ENCODE data around the gene KRT3. TPM values are rescaled to one million over a fixed set of nuclear protein-coding genes. Genes with fewer than 3 reads are reported as not detected.

Gene KRT3
- total RNA-seq, 1 experiment from 2014 or later: not detected

DNA sequence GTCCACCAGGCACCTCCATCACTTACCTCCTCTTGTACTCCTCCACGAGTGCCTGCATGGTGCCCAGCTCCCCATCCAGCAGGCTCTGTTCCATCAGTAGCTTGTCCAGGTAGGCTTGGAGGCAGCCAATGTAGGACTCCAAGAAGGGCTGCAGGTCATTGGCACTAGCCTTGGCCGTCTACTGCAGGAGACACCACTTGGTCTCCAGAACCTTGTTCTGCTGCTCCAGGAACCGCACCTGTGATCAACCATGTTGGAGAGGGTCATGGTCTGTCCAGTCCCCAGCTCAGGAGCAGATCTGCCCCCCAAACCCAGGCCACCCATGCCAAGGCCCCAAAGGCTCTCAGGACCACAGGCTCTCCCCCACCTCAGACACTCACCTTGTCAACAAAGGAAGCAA lies 42.6 kb downstream of the KRT3 start:
- H3K36me3 ChIP-seq (ENCODE audit: control insufficient read depth in 1 of 2, insufficient read depth in 2 of 2, low read length in 2 of 2): no peaks in the 10 kb centered on the region
- no peaks in the 10 kb centered on the region for H3K4me1 ChIP-seq (ENCODE audit: control insufficient read depth in 1 of 2, insufficient read depth in 2 of 2, low read length in 2 of 2)
- no peaks in the 10 kb centered on the region for H4K20me1 ChIP-seq (ENCODE audit: insufficient read depth)
- no peak overlapping the region for H3K4me2 ChIP-seq (ENCODE audit: low read length)
- no peaks in the 10 kb centered on the region for H3K9me3 ChIP-seq (ENCODE audit: control insufficient read depth in 1 of 2, insufficient read depth in 1 of 2, low read depth in 1 of 2, low read length in 2 of 2)
- no peak overlapping the region for H2AFZ ChIP-seq (ENCODE audit: low read depth, low read length, poor library complexity, severe bottlenecking)
- H3K9ac ChIP-seq (ENCODE audit: low read length): no peak overlapping the region
- ATAC-seq: no peak
- H3K79me2 ChIP-seq (ENCODE audit: insufficient read depth, low read length): no peaks in the 10 kb centered on the region
- TF ChIP-seq EGR1 (IDR thresholded peaks at IDR 0.05; ENCODE audit: low read depth) (no peak), SP1 (IDR thresholded peaks at IDR 0.05; ENCODE audit: low read depth) (no peak), FOSL1 (IDR thresholded peaks at IDR 0.05; ENCODE audit: low read depth) (no peak), TCF7L2 (IDR thresholded peaks at IDR 0.05; ENCODE audit: borderline replicate concordance, extremely low read depth, insufficient read depth, insufficient read length) (no peak), ELF1 (IDR thresholded peaks at IDR 0.05; ENCODE audit: borderline replicate concordance, low read depth) (no peak), YY1 (IDR thresholded peaks at IDR 0.05; ENCODE audit: extremely low read depth, insufficient replicate concordance, low read depth, low read length) (no peak), ZNF274 (IDR thresholded peaks at IDR 0.05; ENCODE audit: low read depth, low read length) (no peak), CBX3 (IDR thresholded peaks at IDR 0.05; ENCODE audit: low read depth) (no peak), ZFX (IDR thresholded peaks at IDR 0.05) (no peak), CEBPB (IDR thresholded peaks at IDR 0.05; ENCODE audit: low read depth) (no peak), SIN3A (IDR thresholded peaks at IDR 0.05; ENCODE audit: low read depth) (no peak), POLR2A (IDR thresholded peaks at IDR 0.05; ENCODE audit: borderline replicate concordance, extremely low read depth, insufficient read depth, insufficient read length) (no peak), RAD21 (IDR thresholded peaks at IDR 0.05; ENCODE audit: low read depth) (no peak), SRF (IDR thresholded peaks at IDR 0.05; ENCODE audit: low read depth) (no peak)
- TF ChIP-seq, protein P1, sequence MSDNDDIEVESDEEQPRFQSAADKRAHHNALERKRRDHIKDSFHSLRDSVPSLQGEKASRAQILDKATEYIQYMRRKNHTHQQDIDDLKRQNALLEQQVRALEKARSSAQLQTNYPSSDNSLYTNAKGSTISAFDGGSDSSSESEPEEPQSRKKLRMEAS (IDR thresholded peaks at IDR 0.05): no peak
- TF ChIP-seq, protein P2, sequence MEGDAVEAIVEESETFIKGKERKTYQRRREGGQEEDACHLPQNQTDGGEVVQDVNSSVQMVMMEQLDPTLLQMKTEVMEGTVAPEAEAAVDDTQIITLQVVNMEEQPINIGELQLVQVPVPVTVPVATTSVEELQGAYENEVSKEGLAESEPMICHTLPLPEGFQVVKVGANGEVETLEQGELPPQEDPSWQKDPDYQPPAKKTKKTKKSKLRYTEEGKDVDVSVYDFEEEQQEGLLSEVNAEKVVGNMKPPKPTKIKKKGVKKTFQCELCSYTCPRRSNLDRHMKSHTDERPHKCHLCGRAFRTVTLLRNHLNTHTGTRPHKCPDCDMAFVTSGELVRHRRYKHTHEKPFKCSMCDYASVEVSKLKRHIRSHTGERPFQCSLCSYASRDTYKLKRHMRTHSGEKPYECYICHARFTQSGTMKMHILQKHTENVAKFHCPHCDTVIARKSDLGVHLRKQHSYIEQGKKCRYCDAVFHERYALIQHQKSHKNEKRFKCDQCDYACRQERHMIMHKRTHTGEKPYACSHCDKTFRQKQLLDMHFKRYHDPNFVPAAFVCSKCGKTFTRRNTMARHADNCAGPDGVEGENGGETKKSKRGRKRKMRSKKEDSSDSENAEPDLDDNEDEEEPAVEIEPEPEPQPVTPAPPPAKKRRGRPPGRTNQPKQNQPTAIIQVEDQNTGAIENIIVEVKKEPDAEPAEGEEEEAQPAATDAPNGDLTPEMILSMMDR (IDR thresholded peaks at IDR 0.05 in 2 of 3, conservative IDR thresholded peaks at IDR 0.05 in 1 of 3; ENCODE audit: borderline replicate concordance in 1 of 3, insufficient read depth in 1 of 3, low read depth in 2 of 3, low read length in 2 of 3): no peak
- TF ChIP-seq, protein P3, sequence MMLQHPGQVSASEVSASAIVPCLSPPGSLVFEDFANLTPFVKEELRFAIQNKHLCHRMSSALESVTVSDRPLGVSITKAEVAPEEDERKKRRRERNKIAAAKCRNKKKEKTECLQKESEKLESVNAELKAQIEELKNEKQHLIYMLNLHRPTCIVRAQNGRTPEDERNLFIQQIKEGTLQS (IDR thresholded peaks at IDR 0.05): no peak
- TF ChIP-seq, protein P4, sequence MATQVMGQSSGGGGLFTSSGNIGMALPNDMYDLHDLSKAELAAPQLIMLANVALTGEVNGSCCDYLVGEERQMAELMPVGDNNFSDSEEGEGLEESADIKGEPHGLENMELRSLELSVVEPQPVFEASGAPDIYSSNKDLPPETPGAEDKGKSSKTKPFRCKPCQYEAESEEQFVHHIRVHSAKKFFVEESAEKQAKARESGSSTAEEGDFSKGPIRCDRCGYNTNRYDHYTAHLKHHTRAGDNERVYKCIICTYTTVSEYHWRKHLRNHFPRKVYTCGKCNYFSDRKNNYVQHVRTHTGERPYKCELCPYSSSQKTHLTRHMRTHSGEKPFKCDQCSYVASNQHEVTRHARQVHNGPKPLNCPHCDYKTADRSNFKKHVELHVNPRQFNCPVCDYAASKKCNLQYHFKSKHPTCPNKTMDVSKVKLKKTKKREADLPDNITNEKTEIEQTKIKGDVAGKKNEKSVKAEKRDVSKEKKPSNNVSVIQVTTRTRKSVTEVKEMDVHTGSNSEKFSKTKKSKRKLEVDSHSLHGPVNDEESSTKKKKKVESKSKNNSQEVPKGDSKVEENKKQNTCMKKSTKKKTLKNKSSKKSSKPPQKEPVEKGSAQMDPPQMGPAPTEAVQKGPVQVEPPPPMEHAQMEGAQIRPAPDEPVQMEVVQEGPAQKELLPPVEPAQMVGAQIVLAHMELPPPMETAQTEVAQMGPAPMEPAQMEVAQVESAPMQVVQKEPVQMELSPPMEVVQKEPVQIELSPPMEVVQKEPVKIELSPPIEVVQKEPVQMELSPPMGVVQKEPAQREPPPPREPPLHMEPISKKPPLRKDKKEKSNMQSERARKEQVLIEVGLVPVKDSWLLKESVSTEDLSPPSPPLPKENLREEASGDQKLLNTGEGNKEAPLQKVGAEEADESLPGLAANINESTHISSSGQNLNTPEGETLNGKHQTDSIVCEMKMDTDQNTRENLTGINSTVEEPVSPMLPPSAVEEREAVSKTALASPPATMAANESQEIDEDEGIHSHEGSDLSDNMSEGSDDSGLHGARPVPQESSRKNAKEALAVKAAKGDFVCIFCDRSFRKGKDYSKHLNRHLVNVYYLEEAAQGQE (IDR thresholded peaks at IDR 0.05; ENCODE audit: low read depth): no peak
- TF ChIP-seq, protein P5, sequence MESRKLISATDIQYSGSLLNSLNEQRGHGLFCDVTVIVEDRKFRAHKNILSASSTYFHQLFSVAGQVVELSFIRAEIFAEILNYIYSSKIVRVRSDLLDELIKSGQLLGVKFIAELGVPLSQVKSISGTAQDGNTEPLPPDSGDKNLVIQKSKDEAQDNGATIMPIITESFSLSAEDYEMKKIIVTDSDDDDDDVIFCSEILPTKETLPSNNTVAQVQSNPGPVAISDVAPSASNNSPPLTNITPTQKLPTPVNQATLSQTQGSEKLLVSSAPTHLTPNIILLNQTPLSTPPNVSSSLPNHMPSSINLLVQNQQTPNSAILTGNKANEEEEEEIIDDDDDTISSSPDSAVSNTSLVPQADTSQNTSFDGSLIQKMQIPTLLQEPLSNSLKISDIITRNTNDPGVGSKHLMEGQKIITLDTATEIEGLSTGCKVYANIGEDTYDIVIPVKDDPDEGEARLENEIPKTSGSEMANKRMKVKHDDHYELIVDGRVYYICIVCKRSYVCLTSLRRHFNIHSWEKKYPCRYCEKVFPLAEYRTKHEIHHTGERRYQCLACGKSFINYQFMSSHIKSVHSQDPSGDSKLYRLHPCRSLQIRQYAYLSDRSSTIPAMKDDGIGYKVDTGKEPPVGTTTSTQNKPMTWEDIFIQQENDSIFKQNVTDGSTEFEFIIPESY (IDR thresholded peaks at IDR 0.05; ENCODE audit: extremely low read depth, insufficient replicate concordance, low read length): no peak
- H3K27me3 ChIP-seq (ENCODE audit: insufficient read depth, low read length): peaks cover 80% of the 10 kb centered on the region
- ChIA-PET POLR2A (no interaction called here), CTCF (no interaction called here), RAD21 (ENCODE audit: low non-redundant PET in 1 of 2, low total read pairs in 2 of 2, uncharacterized antibody in 2 of 2, unreplicated experiment in 2 of 2) (no interaction called here)
- intact Hi-C loops (cut with micrococcal nuclease): no loop called here
- H3K27ac ChIP-seq (ENCODE audit: low read depth, low read length): no peak overlapping the region
- H3K4me3 ChIP-seq (replicated peaks in 1 of 2; ENCODE audit: low read depth in 1 of 2, low read length in 2 of 2): no peak overlapping the region
- DNase-seq (ENCODE audit: low read depth, low spot score): no peak
- no TSS peak for BruUV-seq (replicated peaks)
- no peaks in the 10 kb centered on the region for H3K9me2 ChIP-seq (ENCODE audit: insufficient read depth)

All from HCT116 (cell line).